HuH-7 (cell line): ENCODE results near the gene POLR2E.
"Not testable (repeated sequence)": the region's sequence is repeated elsewhere in the genome, so short reads cannot be mapped to it uniquely, and the experiment has no call there.

Experiments
- DNase-seq: peaks from one replicate; pipeline ENCODE4 v3.0.0; 2011; ENCODE audit warnings: low spot score

Gene POLR2E

GRCh38 chr19:1094978-1095701 is at the start of gene POLR2E:
Gene POLR2E, minus strand, starts transcription at chr19:1095375. Its CDS starts 60 bp downstream, at chr19:1095315.
- DNase-seq = peak; percentile 89

- no peak for DNase-seq
Measured at GRCh38 chr19:1144741-1145140, 49.6 kb upstream of the POLR2E start.

- no peak for DNase-seq
Measured at GRCh38 chr19:1143828-1144399, 48.7 kb upstream of the POLR2E start.

GRCh38 chr19:1141944-1142343 is 46.8 kb upstream of the POLR2E start:
- DNase-seq = no peak

GRCh38 chr19:1140272-1141027 is 45.3 kb upstream of the POLR2E start:
- DNase-seq = no peak

- no peak for DNase-seq
Measured at GRCh38 chr19:1139126-1139525, 44.0 kb upstream of the POLR2E start.

GRCh38 chr19:1138121-1138520 is 42.9 kb upstream of the POLR2E start:
- DNase-seq = no peak

GRCh38 chr19:1136621-1137317 is 41.6 kb upstream of the POLR2E start:
- DNase-seq = no peak

GRCh38 chr19:1136201-1136600 is 41.0 kb upstream of the POLR2E start:
- no peak for DNase-seq

- no peak for DNase-seq
Measured at GRCh38 chr19:1135454-1135853, 40.3 kb upstream of the POLR2E start.

GRCh38 chr19:1134431-1134830 is 39.3 kb upstream of the POLR2E start:
- no peak for DNase-seq

- peak; percentile 51 for DNase-seq
Measured at GRCh38 chr19:1133471-1133929, 38.3 kb upstream of the POLR2E start.

GRCh38 chr19:1132552-1133383 is 37.6 kb upstream of the POLR2E start:
- DNase-seq = no peak

- DNase-seq = no peak
Measured at GRCh38 chr19:1131718-1132551, 36.8 kb upstream of the POLR2E start.

GRCh38 chr19:1130771-1131717 is 35.9 kb upstream of the POLR2E start:
- DNase-seq = no peak

- DNase-seq = no peak
Measured at GRCh38 chr19:1129535-1129934, 34.4 kb upstream of the POLR2E start.

GRCh38 chr19:1129084-1129483 is 33.9 kb upstream of the POLR2E start:
- DNase-seq = not testable (repeated sequence)

GRCh38 chr19:1128106-1128505 is 32.9 kb upstream of the POLR2E start:
- no peak for DNase-seq

- DNase-seq = no peak
Measured at GRCh38 chr19:1126984-1127760, 32.0 kb upstream of the POLR2E start.
